Breast epithelium (tissue), 4 donors: ENCODE measurements around the gene MED29. TPM values are rescaled to one million over a fixed set of nuclear protein-coding genes. Genes with fewer than 3 reads are reported as not detected.

Experiments
- DNase-seq, 2 donors: peaks; one replicate each; pipeline ENCODE4 v3.0.0-alpha.2; 2019; ENCODE audit warnings: low spot score in 2 of 2
- H3K27ac ChIP-seq, 2 donors: fragments of 200-600 bp; sonication (generic) in 1 of 2; one replicate each; pipeline ENCODE4 v1.5.1; 2016 to 2019; ENCODE audit warnings: mild to moderate bottlenecking in 1 of 2
- H3K27me3 ChIP-seq, 2 donors: fragments of 200-600 bp; sonication (generic) in 1 of 2; one replicate each; pipeline versions ENCODE4 v1.5.1 to v1.6.0; 2017 to 2019; ENCODE audit warnings: control low read depth in 1 of 2, mild to moderate bottlenecking in 1 of 2
- H3K36me3 ChIP-seq: fragments of 200-600 bp; one replicate; pipeline ENCODE4 v1.5.1; 2019
- H3K4me1 ChIP-seq, 2 donors: fragments of 200-600 bp; sonication (generic); one replicate each; pipeline ENCODE4 v1.5.1; 2016 to 2019; ENCODE audit warnings: control low read depth in 1 of 2
- H3K4me3 ChIP-seq, 3 donors: fragments of 200-600 bp; sonication (generic); 1 replicate in 2 of 3; 2 replicates in 1 of 3; pipeline ENCODE4 v1.5.1; 2016 to 2019; ENCODE audit warnings: mild to moderate bottlenecking in 3 of 3, moderate library complexity in 2 of 3
- H3K9me3 ChIP-seq, 2 donors: fragments of 200-600 bp; sonication (generic) in 1 of 2; one replicate each; pipeline ENCODE4 v1.5.1; 2016 to 2019; ENCODE audit warnings: control low read depth in 1 of 2
- CTCF ChIP-seq, 3 donors: fragments of 450-650 bp; IDR thresholded peaks; one replicate each; pipeline ENCODE4 v1.5.1; 2016 to 2017; ENCODE audit warnings: antibody characterized with exemption in 3 of 3, mild to moderate bottlenecking in 3 of 3, moderate library complexity in 3 of 3
- POLR2A ChIP-seq: fragments of 450-650 bp; IDR thresholded peaks from one replicate; pipeline ENCODE4 v1.6.1; 2016; ENCODE audit warnings: antibody characterized with exemption, mild to moderate bottlenecking, moderate library complexity
- POLR2AphosphoS5 ChIP-seq, 3 donors: sonication (generic); formaldehyde crosslinking; IDR thresholded peaks; one replicate each; pipeline ENCODE4 v1.6.1; 2017; ENCODE audit warnings: antibody characterized with exemption in 3 of 3
- intact Hi-C: fragments of 100-400 bp; cut with DNase I; formaldehyde crosslinking; loops from one replicate; pipeline ENCODE4 v1.15.1; 2023; ENCODE audit warnings: low total_unique reads
- total RNA-seq, 3 donors: library from RNA; depleted of rRNA; stranded (reverse); fragments of >200 nt; gene quantifications; one replicate each; pipeline ENCODE4 v1.1.0, GENCODE V29; 2016

The MED29 gene
- total RNA-seq, 3 donors from 2014 or later, result 36.6 to 49.5 (median 47.3) TPM

GRCh38 chr19:39412100-39412866, 21.1 kb downstream of the MED29 start, which contains the start of gene PLEKHG2:
Gene PLEKHG2 (plus strand): TSS chr19:39412669. CDS start chr19:39414087, 1,418 bp downstream.
- TF ChIP-seq POLR2A (peak; percentile 90), CTCF (IDR thresholded peaks at IDR 0.05) (peak; percentile 77 to 94 (median 94)), POLR2AphosphoS5 (IDR thresholded peaks at IDR 0.05) (peak; percentile 97 to 100 (median 99))
- Histone ChIP-seq H3K27ac (peak within 1 kb of the TSS; percentile 100), H3K36me3 (peaks cover 6% of the 10 kb centered on the region), H3K4me3 (peak within 1 kb of the TSS; percentile 81 to 98 (median 96)), H3K4me1 (no peaks in the 10 kb centered on the region), H3K9me3 (no peaks in the 10 kb centered on the region), H3K27me3 (no peaks in the 10 kb centered on the region)
- peak; percentile 99 to 100 for DNase-seq
- intact Hi-C loops, result no loop called here

GRCh38 chr19:39412867-39413271, 21.7 kb downstream of the MED29 start:
- Histone ChIP-seq H3K4me1 (no peaks in the 10 kb centered on the region), H3K9me3 (no peaks in the 10 kb centered on the region), H3K4me3 (peak overlapping the region; percentile 81 to 98 (median 96)), H3K27me3 (no peaks in the 10 kb centered on the region), H3K27ac (peak overlapping the region; percentile 100), H3K36me3 (peaks cover 4% of the 10 kb centered on the region)
- no peak for DNase-seq
- TF ChIP-seq CTCF (IDR thresholded peaks at IDR 0.05) (peak in 1 of 3 donors; percentile 15), POLR2AphosphoS5 (IDR thresholded peaks at IDR 0.05) (peak in 1 of 3 donors; percentile 5), POLR2A (peak; percentile 46)
- intact Hi-C loops, result no loop called here

DNA sequence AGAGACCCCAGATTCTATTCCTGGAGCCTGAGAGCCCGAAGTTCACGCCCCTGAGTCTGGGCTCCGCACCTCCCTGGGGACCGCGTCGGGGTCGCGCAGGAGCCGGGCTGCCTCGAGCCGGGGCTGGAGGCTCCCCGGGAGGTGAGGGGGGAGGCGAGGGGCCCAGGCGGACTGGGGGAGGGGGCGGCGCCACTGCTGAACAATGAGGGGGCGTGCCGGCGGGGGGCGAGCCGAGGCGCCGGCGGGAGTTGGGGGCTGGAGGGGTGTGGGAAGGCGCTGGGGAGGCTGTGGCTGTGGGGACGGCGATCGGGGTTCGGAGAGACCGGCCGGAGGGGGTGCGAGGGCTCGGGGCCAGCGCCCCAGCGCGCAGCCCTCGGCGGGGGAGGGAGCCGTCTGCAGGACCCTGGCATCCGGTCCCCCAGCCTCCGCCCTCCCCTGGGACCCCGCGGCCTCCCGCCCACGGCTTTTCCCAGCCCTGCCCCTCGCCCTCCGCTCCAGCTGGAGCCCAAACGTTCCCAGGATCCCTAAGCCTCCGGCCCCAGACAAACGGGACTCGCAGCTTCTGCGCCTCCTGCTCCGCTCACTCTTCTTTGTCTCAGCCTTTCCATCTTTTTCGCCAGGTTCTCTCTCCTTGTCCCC, 22.2 kb downstream of the MED29 start:
- peak in 1 of 2 donors; percentile 61 for DNase-seq
- H3K27ac ChIP-seq, result peak overlapping the region; percentile 100
- H3K4me3 ChIP-seq, result peak overlapping the region; percentile 81 to 98 (median 96)
- H3K9me3 ChIP-seq, result no peaks in the 10 kb centered on the region
- no peaks in the 10 kb centered on the region for H3K4me1 ChIP-seq
- H3K36me3 ChIP-seq, result no peaks in the 10 kb centered on the region
- intact Hi-C loops, result no loop called here
- TF ChIP-seq POLR2AphosphoS5 (IDR thresholded peaks at IDR 0.05), result peak in 1 of 3 donors; percentile 10
- TF ChIP-seq POLR2A, result no peak
- TF ChIP-seq CTCF (IDR thresholded peaks at IDR 0.05), result no peak
- no peaks in the 10 kb centered on the region for H3K27me3 ChIP-seq

DNA sequence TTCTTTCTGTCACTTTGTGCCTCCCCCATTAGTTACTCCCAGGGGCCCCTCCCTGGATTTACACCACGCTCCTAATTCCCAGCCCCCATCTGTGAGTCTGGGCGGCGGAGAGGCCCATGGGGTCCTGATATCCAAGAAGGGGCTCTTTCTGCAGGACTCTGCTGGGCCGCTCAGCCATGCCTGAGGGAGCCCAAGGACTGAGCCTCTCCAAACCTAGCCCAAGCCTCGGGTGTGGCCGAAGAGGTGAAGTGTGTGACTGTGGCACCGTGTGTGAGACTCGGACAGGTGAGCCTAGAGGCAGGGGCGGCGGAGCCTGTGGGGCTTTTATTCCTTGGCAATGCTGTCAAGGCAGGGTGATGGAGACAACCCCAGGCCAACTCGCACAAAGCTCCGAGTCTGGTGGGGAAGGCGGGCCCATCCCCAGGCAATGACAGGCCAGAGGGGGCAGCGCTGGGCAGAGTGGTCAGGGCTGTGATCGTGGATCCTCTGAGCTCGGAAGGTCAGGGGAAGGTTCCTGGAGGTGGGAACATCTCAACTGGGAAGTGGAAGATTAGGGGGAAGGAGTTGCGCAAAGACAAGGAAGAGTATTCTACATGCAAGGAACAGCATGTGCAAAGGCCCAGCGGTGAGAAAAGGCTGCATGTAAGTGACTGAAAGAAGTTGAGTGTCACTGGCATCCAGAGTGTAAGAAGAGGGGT, 22.9 kb downstream of the MED29 start:
- Histone ChIP-seq H3K27ac (peak overlapping the region; percentile 100), H3K9me3 (no peaks in the 10 kb centered on the region), H3K4me1 (no peaks in the 10 kb centered on the region), H3K4me3 (peak overlapping the region; percentile 81 to 98 (median 96)), H3K36me3 (no peaks in the 10 kb centered on the region), H3K27me3 (no peaks in the 10 kb centered on the region)
- TF ChIP-seq CTCF (IDR thresholded peaks at IDR 0.05) (no peak), POLR2AphosphoS5 (IDR thresholded peaks at IDR 0.05) (peak in 2 of 3 donors; percentile 6 to 44), POLR2A (no peak)
- DNase-seq, result no peak
- intact Hi-C loops, result no loop called here
